Bronchial smooth muscle cell (primary cell): ENCODE results near the gene SNAPC3. TPM values are rescaled to one million over a fixed set of nuclear protein-coding genes. Genes with fewer than 3 reads are reported as not detected.

ENCODE experiments used
- total RNA-seq: library from RNA; depleted of rRNA; stranded (reverse); fragments of >200 nt; gene quantifications from 2 replicates; pipeline ENCODE4 v1.2.1, GENCODE V29; 2014

Gene SNAPC3
- total RNA-seq, result 32.3 TPM in 2 replicates

GRCh38 chr9:15422372-15423230, at the start of gene SNAPC3:
SNAPC3 (plus strand) TSS chr9:15422876; CDS start chr9:15422880, 4 bp downstream.

GRCh38 chr9:15510789-15511575, 88.3 kb downstream of the SNAPC3 start, which contains the start of gene PSIP1:
PSIP1 (minus strand) TSS chr9:15510970; CDS start chr9:15510188, 782 bp downstream.

Other genes starting within 250 kb of the SNAPC3 start
- gene TTC39B, start 115.7 kb upstream of the SNAPC3 start, total RNA-seq, result 6.9 and 9.1 TPM in 2 replicates
- gene PSIP1, start 88.1 kb downstream of the SNAPC3 start, total RNA-seq, result 20.5 and 31.5 TPM in 2 replicates
- gene CCDC171, start 130.2 kb downstream of the SNAPC3 start, total RNA-seq, result 4.4 and 5.7 TPM in 2 replicates